Adrenal gland (tissue), 5 donors: ENCODE measurements around the gene NEU1.

Experiments
- POLR2A ChIP-seq, 2 donors: fragments of 450-650 bp; IDR thresholded peaks; one replicate each; pipeline ENCODE4 v1.6.1; 2017; ENCODE audit warnings: antibody characterized with exemption in 2 of 2, mild to moderate bottlenecking in 2 of 2, moderate library complexity in 1 of 2
- TF ChIP-seq, protein P1 (sequence below), 6 experiments: fragments of 450-650 bp in 4 of 6; fragments of 200-600 bp in 2 of 6; sonication (generic) in 1 of 6; IDR thresholded peaks; 1 replicate in 5 of 6; 2 replicates in 1 of 6; pipeline versions ENCODE4 v1.5.1 to v1.8.0; 2016 to 2021; ENCODE audit warnings: antibody characterized with exemption in 6 of 6, mild to moderate bottlenecking in 2 of 6, moderate library complexity in 1 of 6
- donor health status: DM: no; HTN: no; CAD: no.

DNA sequence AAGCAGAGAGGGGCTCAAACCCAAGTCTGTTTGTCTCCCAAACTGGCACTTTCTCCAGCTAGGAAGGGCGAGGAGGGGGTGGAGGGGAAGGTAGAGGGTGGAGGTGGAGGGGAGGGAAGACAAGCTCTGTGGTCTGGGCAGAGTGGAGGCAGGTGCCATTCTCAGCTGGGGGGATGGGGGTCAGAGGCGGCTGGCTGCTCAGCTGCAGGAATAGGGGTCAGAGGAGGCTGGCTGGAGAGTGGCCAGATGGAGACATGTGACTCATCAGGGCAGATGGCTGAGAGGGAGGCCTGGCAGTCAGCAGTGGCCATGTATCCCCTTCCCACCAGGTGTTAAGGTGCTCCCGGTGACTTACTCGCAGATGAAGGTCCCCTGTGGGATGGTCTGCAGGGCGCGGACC is 19.7 kb upstream of the NEU1 start:
- TF ChIP-seq, protein P1, sequence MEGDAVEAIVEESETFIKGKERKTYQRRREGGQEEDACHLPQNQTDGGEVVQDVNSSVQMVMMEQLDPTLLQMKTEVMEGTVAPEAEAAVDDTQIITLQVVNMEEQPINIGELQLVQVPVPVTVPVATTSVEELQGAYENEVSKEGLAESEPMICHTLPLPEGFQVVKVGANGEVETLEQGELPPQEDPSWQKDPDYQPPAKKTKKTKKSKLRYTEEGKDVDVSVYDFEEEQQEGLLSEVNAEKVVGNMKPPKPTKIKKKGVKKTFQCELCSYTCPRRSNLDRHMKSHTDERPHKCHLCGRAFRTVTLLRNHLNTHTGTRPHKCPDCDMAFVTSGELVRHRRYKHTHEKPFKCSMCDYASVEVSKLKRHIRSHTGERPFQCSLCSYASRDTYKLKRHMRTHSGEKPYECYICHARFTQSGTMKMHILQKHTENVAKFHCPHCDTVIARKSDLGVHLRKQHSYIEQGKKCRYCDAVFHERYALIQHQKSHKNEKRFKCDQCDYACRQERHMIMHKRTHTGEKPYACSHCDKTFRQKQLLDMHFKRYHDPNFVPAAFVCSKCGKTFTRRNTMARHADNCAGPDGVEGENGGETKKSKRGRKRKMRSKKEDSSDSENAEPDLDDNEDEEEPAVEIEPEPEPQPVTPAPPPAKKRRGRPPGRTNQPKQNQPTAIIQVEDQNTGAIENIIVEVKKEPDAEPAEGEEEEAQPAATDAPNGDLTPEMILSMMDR (IDR thresholded peaks at IDR 0.05): no peak
- TF ChIP-seq POLR2A (IDR thresholded peaks at IDR 0.05): no peak
